Motor neuron (in vitro differentiated cells): Measurements from ENCODE around the gene ZNF609. TPM values are rescaled to one million over a fixed set of nuclear protein-coding genes. Genes with fewer than 3 reads are reported as not detected.
"Not testable (repeated sequence)": the region's sequence is repeated elsewhere in the genome, so short reads cannot be mapped to it uniquely, and the experiment has no call there.

Source experiments
- ATAC-seq, 8 experiments: fragments of 200-7000 bp; cut with Tn5 transposase; replicated peaks in 6 of 8; 2 replicates each; pipeline ENCODE4 v1.8.0; 2021; ENCODE audit warnings: mild to moderate bottlenecking in 8 of 8, moderate library complexity in 8 of 8
- H3K27ac ChIP-seq, 2 donors: fragments of 250-450 bp; sonication (Bioruptor Pico); 2 replicates each; pipeline ENCODE4 v1.9.0; 2021; ENCODE audit warnings: antibody characterized with exemption in 2 of 2, mild to moderate bottlenecking in 2 of 2, moderate library complexity in 1 of 2
- H3K4me1 ChIP-seq, 2 donors: fragments of 250-450 bp; sonication (Bioruptor Pico); replicated peaks in 1 of 2; 2 replicates each; pipeline ENCODE4 v1.6.1; 2021; ENCODE audit warnings: antibody characterized with exemption in 2 of 2, mild to moderate bottlenecking in 2 of 2, moderate library complexity in 1 of 2
- H3K4me3 ChIP-seq, 5 donors: fragments of 250-450 bp; sonication (Bioruptor Pico); 2 replicates each; pipeline ENCODE4 v1.9.0; 2021; ENCODE audit warnings: antibody characterized with exemption in 5 of 5, mild to moderate bottlenecking in 5 of 5, moderate library complexity in 4 of 5
- WGBS, 10 experiments: fragments of 450-650 bp; shearing (Covaris generic); methylation state at CpG; one replicate each; pipeline ENCODE4 v1.0.0; 2022; 5-methylcytosine and 5-hydroxymethylcytosine counted together
- in situ Hi-C, 9 experiments: fragments of 400-800 bp; cut with MboI; loops; one replicate each; pipeline ENCODE4 v1.15.0; 2021; ENCODE audit warnings: low sequenced_read_pairs in 9 of 9, low pct_unique_long_range_greater_than_20kb in 2 of 9; ENCODE audit not compliant: unreplicated experiment in 9 of 9
- total RNA-seq, 8 experiments: library from RNA; unstranded; fragments of 300-600 nt; gene quantifications; 2 replicates each; pipeline versions ENCODE4 v1.2.3 to v1.2.4, GENCODE V29; 2022

The ZNF609 gene
- total RNA-seq, 8 experiments from 2014 or later: 11.7 to 86.7 (median 27.7) TPM

GRCh38 chr15:64634576-64635498, 174.5 kb downstream of the ZNF609 start:
- peak overlapping the region in 2 of 5 donors; percentile 4 to 16 for H3K4me3 ChIP-seq

GRCh38 chr15:64635499-64636495, 175.4 kb downstream of the ZNF609 start:
- WGBS, 10 experiments: 0 to 100% (median 41%) methylated on average over 1 to 4 of the region's 4 CpGs; no CpG with 5 or more reads in 2 of the 10 experiments
- ATAC-seq: peak in 7 of 8 experiments; percentile 26 to 92 (median 44)
- no peak overlapping the region for H3K4me3 ChIP-seq
- H3K27ac ChIP-seq: peak overlapping the region; percentile 75 to 88
- in situ Hi-C loops: no loop called here
- H3K4me1 ChIP-seq: peaks cover 36% of the 10 kb centered on the region in 2 donors

More at GRCh38 chr15:64634576-64635498, 174.5 kb downstream of the ZNF609 start:
- ATAC-seq: peak in 6 of 8 experiments; percentile 49 to 94 (median 89)
- WGBS, 10 experiments: 0 to 63% (median 11%) methylated on average over 1 to 3 of the region's 4 CpGs
- H3K4me1 ChIP-seq: peaks cover 36% of the 10 kb centered on the region in 2 donors
- in situ Hi-C loops: no loop called here
- peak overlapping the region; percentile 75 to 88 for H3K27ac ChIP-seq

GRCh38 chr15:64636556-64636955, 176.2 kb downstream of the ZNF609 start:
- in situ Hi-C loops: no loop called here
- Histone ChIP-seq H3K4me1 (peaks cover 36% of the 10 kb centered on the region in 2 donors), H3K4me3 (no peak overlapping the region), H3K27ac (peak overlapping the region in 1 of 2 donors; percentile 75)
- WGBS, 10 experiments: 85 to 100% (median 100%) methylated on average over 1 to 3 of the region's 3 CpGs; no CpG with 5 or more reads in 2 of the 10 experiments
- peak in 1 of 8 experiments; percentile 5 for ATAC-seq

DNA sequence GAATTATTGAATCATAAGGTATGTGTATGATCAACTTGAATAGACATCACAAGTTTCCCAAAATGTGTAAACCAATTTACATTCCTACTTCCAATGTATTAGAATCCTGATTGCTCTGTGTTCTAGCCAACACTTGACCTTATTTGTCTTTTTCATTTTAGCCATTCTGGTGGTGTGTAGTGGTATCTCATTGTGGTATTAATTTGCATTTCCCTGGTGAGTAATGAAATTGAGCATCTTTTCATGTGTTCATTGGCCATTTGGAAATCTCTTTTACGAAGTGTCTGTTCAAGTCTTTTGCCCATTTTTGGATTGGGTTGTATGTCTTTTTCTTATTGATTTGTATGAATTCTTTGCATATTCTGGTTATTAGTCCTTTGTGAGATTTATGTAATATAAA, 177.0 kb downstream of the ZNF609 start:
- ATAC-seq: no peak
- WGBS, 10 experiments: 88 to 100% (median 100%) methylated on average over 1 of the region's 1 CpG
- in situ Hi-C loops: no loop called here
- Histone ChIP-seq H3K4me1 (peaks cover 36% of the 10 kb centered on the region in 2 donors), H3K27ac (no peak overlapping the region), H3K4me3 (no peak overlapping the region)

DNA sequence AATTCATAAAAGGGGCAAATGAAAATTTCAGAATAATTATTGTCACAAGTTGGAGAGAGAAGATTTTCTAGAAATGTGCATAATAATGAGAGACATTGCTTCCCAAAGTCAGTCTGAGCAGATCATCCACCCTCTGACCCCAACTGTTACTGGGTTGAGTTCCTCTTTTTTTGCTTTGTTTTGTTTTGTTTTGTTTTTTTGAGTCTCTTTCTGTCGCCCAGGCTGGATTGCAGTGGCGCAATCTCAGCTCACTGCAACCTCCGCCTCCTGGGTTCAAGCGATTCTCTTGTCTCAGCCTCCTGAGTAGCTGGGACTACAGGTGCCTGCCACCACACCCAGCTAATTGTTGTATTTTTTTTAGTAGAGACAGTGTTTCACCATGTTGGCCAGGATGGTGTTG, 179.4 kb downstream of the ZNF609 start:
- 60 to 100% (median 98%) methylated on average over 1 to 4 of the region's 4 CpGs; no CpG with 5 or more reads in 2 of the 10 experiments for WGBS, 10 experiments
- in situ Hi-C loops, ATAC-seq, H3K4me3 ChIP-seq, H3K27ac ChIP-seq: not testable (repeated sequence)
- peaks cover 22 to 23% of the 10 kb centered on the region in 2 donors for H3K4me1 ChIP-seq

- WGBS, 10 experiments: 0 to 100% (median 83%) methylated on average over 1 to 5 of the region's 5 CpGs
- Histone ChIP-seq H3K4me1 (peaks cover 16 to 17% of the 10 kb centered on the region in 2 donors), H3K4me3 (no peak overlapping the region), H3K27ac (no peak overlapping the region)
- in situ Hi-C loops: no loop called here
- peak in 5 of 8 experiments; percentile 29 to 88 (median 68) for ATAC-seq
These were observed 179.9 kb downstream of the ZNF609 start for GRCh38 chr15:64640146-64640871.

DNA sequence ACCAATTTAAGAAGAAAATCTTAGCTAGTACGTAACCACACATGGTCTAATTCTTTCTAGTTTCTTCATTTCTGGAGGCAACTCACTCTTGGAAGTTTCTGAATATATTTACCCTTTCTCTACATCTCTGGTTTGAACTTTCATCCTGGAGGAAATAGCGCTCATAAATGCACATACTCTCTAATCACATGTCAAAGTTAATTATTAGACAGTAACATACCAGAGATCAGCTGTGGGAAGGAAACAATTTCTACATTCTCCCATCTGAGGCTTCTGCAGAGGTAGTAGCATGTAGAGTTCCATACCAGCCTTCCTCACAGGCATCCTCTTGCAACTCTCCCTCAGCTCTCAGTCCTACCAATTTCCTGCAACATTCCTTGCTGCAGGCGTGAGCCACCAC, 182.5 kb downstream of the ZNF609 start:
- H3K27ac ChIP-seq: no peak overlapping the region
- H3K4me3 ChIP-seq: no peak overlapping the region
- in situ Hi-C loops: no loop called here
- no peak for ATAC-seq
- no peaks in the 10 kb centered on the region for H3K4me1 ChIP-seq
- 92 to 100% (median 100%) methylated on average over 1 to 3 of the region's 3 CpGs; no CpG with 5 or more reads in 1 of the 10 experiments for WGBS, 10 experiments

- ATAC-seq: no peak
- WGBS, 10 experiments: 100% methylated on average over 1 of the region's 1 CpG; no CpG with 5 or more reads in 6 of the 10 experiments
- in situ Hi-C loops: no loop called here
- Histone ChIP-seq H3K4me3 (no peak overlapping the region), H3K4me1 (no peaks in the 10 kb centered on the region), H3K27ac (no peak overlapping the region)
These were observed 183.3 kb downstream of the ZNF609 start for GRCh38 chr15:64643685-64644084.

DNA sequence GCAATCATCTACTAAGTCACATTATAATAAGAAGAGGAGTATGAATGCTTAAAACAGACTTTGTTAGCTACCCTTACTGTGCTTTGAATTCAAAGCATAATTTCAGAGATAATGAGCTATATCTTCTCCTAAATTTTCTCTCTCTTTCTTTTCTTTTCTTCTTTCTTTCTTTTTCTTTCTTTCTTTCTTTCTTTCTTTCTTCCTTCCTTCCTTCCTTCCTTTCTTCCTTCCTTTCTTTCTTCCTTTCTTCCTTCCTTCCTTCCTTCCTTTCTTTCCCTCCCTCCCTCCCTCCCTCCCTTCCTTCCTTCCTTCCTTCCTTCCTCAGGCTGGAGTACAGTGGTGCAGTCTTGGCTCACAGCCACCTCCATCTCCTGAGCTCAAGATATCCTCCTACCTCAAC, 184.4 kb downstream of the ZNF609 start:
- in situ Hi-C loops: not testable (repeated sequence)

DNA sequence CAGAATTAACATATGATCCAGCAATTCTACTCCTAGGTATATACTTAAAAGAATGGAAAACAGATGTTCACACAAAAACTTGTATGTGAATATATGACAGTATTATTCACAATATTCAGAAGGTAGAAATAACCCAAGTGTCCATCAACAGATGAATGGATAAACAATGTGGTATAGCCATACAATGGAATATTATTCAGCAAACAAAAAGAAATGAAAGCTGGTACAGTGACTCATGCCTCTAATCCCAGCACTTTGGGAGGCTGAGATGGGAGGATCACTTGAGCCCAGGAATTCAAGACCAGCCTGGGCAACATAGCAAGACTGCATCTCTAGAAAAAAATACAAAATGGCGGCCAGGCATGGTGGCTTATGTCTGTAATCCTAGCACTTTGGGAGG, 185.6 kb downstream of the ZNF609 start:
- WGBS, 10 experiments: 100% methylated on average over 1 of the region's 1 CpG; no CpG with 5 or more reads in 5 of the 10 experiments
- no peak overlapping the region for H3K27ac ChIP-seq
- no peaks in the 10 kb centered on the region for H3K4me1 ChIP-seq
- ATAC-seq: no peak
- H3K4me3 ChIP-seq: no peak overlapping the region
- in situ Hi-C loops: no loop called here

More for the DNA sequence above, 184.4 kb downstream of the ZNF609 start:
- not testable (repeated sequence) for H3K4me3 ChIP-seq, H3K4me1 ChIP-seq, H3K27ac ChIP-seq, ATAC-seq

GRCh38 chr15:64647367-64647766, 187.0 kb downstream of the ZNF609 start:
- ATAC-seq: no peak
- Histone ChIP-seq H3K4me3 (no peak overlapping the region), H3K4me1 (no peaks in the 10 kb centered on the region), H3K27ac (no peak overlapping the region)
- WGBS, 10 experiments: 93 to 100% (median 100%) methylated on average over 1 of the region's 1 CpG; no CpG with 5 or more reads in 1 of the 10 experiments
- in situ Hi-C loops: no loop called here

DNA sequence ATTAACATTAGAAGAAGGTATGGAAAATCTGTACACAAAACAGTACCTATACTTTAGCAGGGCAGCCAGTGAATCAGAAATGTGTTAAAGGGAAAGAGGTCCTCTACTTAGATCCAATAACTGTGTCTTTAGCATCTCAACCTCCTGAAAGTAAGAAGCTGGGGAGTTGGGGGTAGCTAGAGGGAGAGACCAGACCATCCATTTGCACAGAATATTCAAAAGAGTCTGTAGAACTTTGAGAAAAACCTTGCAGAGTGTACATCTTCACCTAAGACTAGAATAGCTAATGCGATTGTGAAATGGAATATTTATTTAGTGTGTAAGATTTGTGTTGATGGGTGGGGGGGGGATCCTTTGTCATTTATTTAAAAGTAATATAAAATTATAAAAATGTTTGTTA, 190.2 kb downstream of the ZNF609 start:
- ATAC-seq: peak in 2 of 8 experiments; percentile 25 to 75
- 0 to 100% (median 62%) methylated on average over 1 of the region's 1 CpG; no CpG with 5 or more reads in 1 of the 10 experiments for WGBS, 10 experiments
- H3K27ac ChIP-seq: no peak overlapping the region
- H3K4me1 ChIP-seq: no peaks in the 10 kb centered on the region
- no peak overlapping the region for H3K4me3 ChIP-seq
- in situ Hi-C loops: loop anchor here in 1 of 9 experiments (25.0 kb wide), 1 partner anchor 213 kb away; no protein-coding TSS in a partner anchor
